Measurements from ENCODE around the gene LRP5. TPM values are rescaled to one million over a fixed set of nuclear protein-coding genes. Genes with fewer than 3 reads are reported as not detected.

The LRP5 gene
- total and polyA plus RNA-seq, 12 donors, result 10.7 to 277 (median 75.8) TPM

- Histone ChIP-seq H3K4me1 (replicated peaks in 1 of 2) (peaks cover 18 to 37% of the 10 kb centered on the region in 2 donors), H3K9me3 (replicated peaks in 1 of 3) (no peaks in the 10 kb centered on the region), H3K27ac (no peak overlapping the region), H3K36me3 (replicated peaks in 1 of 2) (no peaks in the 10 kb centered on the region), H3K4me3 (no peak overlapping the region), H3K27me3 (no peaks in the 10 kb centered on the region)
- WGBS, 4 donors, result 64 to 71% (median 66%) methylated on average over 3 of the region's 3 CpGs
- no peak for DNase-seq
- intact Hi-C loops (cut with DNase I), result no loop called here
- no peak for TF ChIP-seq POLR2A (IDR thresholded peaks at IDR 0.05)
- no peak for TF ChIP-seq CTCF (IDR thresholded peaks at IDR 0.05)
Observed at GRCh38 chr11:68479390-68479789, 167.0 kb downstream of the LRP5 start.

DNA sequence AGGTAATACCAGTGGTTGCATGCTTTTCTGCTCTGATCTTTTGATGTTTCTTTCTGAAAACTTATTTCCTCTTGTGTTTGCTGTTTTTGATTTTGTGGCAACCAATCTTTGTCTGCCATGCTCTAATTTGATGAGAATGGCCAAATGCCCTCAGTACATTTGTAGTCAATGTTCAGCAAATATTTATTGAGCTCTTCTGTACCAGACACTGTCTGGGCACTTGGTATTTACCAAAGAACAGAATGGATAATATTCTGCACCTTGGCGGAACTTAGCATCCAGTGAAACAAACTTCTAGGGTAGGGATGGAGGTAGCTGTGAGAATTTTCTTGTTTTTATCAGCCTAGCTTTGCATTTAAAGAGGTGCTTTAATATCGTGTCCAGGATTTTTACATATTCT lies 167.8 kb downstream of the LRP5 start:
- no peak for TF ChIP-seq CTCF (IDR thresholded peaks at IDR 0.05)
- no peak for TF ChIP-seq POLR2A (IDR thresholded peaks at IDR 0.05)
- Histone ChIP-seq H3K4me1 (replicated peaks in 1 of 2) (peaks cover 18 to 32% of the 10 kb centered on the region in 2 donors), H3K9me3 (replicated peaks in 1 of 3) (no peaks in the 10 kb centered on the region), H3K4me3 (no peak overlapping the region), H3K27me3 (no peaks in the 10 kb centered on the region), H3K27ac (no peak overlapping the region), H3K36me3 (replicated peaks in 1 of 2) (no peaks in the 10 kb centered on the region)
- 75 to 80% (median 78%) methylated on average over 2 of the region's 2 CpGs for WGBS, 4 donors
- no peak for DNase-seq
- intact Hi-C loops (cut with DNase I), result no loop called here

DNA sequence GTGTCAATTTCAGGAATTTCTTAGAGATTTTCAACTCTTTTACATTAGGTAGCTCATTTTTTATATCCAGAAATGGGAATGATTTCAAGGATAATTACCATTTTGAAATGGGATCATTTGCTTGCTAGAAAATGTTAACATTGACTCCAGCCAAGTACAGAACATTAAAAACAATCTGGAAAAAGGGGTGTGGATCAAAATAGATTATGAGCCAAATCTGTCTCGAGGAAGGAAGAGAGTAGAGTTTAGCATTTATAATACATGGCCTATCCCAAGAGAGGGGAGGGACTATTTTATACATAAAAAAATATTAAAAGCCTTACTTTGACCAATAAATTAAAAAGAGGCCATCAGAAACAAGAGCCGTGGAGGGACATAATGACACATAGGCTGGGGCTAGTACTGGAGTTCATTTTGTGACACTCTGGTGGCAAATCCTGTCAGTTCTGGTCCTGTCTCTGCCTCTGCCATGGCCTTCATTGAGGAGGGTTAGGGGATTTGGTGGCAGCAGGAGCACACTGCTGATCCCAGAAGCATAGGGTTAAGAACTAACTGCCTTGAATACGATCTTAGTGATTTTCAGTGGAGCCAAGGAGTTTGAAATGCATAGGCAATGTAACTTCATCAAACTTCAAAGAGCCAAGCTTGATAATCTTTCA lies 168.6 kb downstream of the LRP5 start:
- WGBS, 4 donors, result 17 to 23% (median 21%) methylated on average over 3 of the region's 3 CpGs
- Histone ChIP-seq H3K27me3 (no peaks in the 10 kb centered on the region), H3K36me3 (replicated peaks in 1 of 2) (no peaks in the 10 kb centered on the region), H3K9me3 (replicated peaks in 1 of 3) (no peaks in the 10 kb centered on the region), H3K4me3 (no peak overlapping the region), H3K4me1 (replicated peaks in 1 of 2) (peaks cover 18 to 32% of the 10 kb centered on the region in 2 donors), H3K27ac (peak overlapping the region; percentile 1 to 39 (median 25))
- intact Hi-C loops (cut with DNase I), result no loop called here
- TF ChIP-seq CTCF (IDR thresholded peaks at IDR 0.05) (no peak), POLR2A (IDR thresholded peaks at IDR 0.05) (peak in 1 of 2 donors; percentile 11)
- no peak for DNase-seq

GRCh38 chr11:68481579-68482240 lies 169.3 kb downstream of the LRP5 start:
- Histone ChIP-seq H3K4me3 (no peak overlapping the region), H3K9me3 (replicated peaks in 1 of 3) (no peaks in the 10 kb centered on the region), H3K4me1 (replicated peaks in 1 of 2) (peaks cover 20 to 35% of the 10 kb centered on the region in 2 donors), H3K36me3 (replicated peaks in 1 of 2) (no peaks in the 10 kb centered on the region), H3K27me3 (no peaks in the 10 kb centered on the region), H3K27ac (peak overlapping the region in 4 of 5 donors; percentile 1 to 39 (median 27))
- intact Hi-C loops (cut with DNase I), result no loop called here
- no peak for TF ChIP-seq POLR2A (IDR thresholded peaks at IDR 0.05)
- DNase-seq, result no peak
- 69 to 80% (median 73%) methylated on average over 6 of the region's 6 CpGs for WGBS, 4 donors

Measured in adrenal gland (tissue), 12 donors.